ENCODE measurements around the gene TMEM108.

DNA sequence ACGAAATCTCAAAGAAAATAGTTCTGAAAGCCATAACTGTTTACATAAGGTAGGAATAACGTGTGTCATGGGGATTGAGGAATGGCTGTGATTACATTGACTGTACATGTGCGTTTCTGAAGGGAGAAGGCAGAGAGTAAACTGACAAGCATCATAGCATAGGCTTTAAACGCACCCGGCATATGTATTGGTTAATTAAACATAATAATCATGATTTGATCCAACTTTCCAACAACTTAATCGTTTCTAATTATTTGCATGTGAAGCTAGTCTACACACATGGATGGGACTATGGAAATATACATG, 3.3 kb downstream of the TMEM108 start:
- TF ChIP-seq, protein P1, sequence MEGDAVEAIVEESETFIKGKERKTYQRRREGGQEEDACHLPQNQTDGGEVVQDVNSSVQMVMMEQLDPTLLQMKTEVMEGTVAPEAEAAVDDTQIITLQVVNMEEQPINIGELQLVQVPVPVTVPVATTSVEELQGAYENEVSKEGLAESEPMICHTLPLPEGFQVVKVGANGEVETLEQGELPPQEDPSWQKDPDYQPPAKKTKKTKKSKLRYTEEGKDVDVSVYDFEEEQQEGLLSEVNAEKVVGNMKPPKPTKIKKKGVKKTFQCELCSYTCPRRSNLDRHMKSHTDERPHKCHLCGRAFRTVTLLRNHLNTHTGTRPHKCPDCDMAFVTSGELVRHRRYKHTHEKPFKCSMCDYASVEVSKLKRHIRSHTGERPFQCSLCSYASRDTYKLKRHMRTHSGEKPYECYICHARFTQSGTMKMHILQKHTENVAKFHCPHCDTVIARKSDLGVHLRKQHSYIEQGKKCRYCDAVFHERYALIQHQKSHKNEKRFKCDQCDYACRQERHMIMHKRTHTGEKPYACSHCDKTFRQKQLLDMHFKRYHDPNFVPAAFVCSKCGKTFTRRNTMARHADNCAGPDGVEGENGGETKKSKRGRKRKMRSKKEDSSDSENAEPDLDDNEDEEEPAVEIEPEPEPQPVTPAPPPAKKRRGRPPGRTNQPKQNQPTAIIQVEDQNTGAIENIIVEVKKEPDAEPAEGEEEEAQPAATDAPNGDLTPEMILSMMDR (IDR thresholded peaks at IDR 0.05) = no peak
- TF ChIP-seq POLR2A (IDR thresholded peaks at IDR 0.05) = no peak
